Vagina (tissue), 2 donors: ENCODE results near the gene LDLRAD4. TPM values are rescaled to one million over a fixed set of nuclear protein-coding genes. Genes with fewer than 3 reads are reported as not detected.

Experiments used
- DNase-seq, 2 donors: peaks; one replicate each; pipeline ENCODE4 v3.0.0-alpha.2; 2017; ENCODE audit errors: extremely low spot score in 2 of 2
- H3K27ac ChIP-seq: fragments of 200-600 bp; sonication (generic); one replicate; pipeline ENCODE4 v1.5.1; 2019
- H3K27me3 ChIP-seq: fragments of 200-600 bp; sonication (generic); one replicate; pipeline ENCODE4 v1.5.1; 2019
- H3K36me3 ChIP-seq, 2 donors: fragments of 200-600 bp; sonication (generic); one replicate each; pipeline ENCODE4 v1.5.1; 2017 to 2019
- H3K4me1 ChIP-seq: fragments of 200-600 bp; sonication (generic); one replicate; pipeline ENCODE4 v1.5.1; 2019
- H3K4me3 ChIP-seq, 2 donors: fragments of 200-600 bp; sonication (generic); 1 replicate in 1 of 2; 2 replicates in 1 of 2; pipeline ENCODE4 v1.5.1; 2016 to 2019
- H3K9me3 ChIP-seq: fragments of 200-600 bp; sonication (generic); one replicate; pipeline ENCODE4 v1.5.1; 2019
- POLR2A ChIP-seq, 2 donors: fragments of 450-650 bp; IDR thresholded peaks; one replicate each; pipeline ENCODE4 v1.6.1; 2017; ENCODE audit warnings: antibody characterized with exemption in 2 of 2, mild to moderate bottlenecking in 2 of 2, moderate library complexity in 2 of 2
- POLR2AphosphoS5 ChIP-seq, 2 donors: sonication (generic); formaldehyde crosslinking; IDR thresholded peaks; one replicate each; pipeline ENCODE4 v1.9.0; 2017; ENCODE audit warnings: antibody characterized with exemption in 2 of 2, mild to moderate bottlenecking in 2 of 2, low read depth in 1 of 2; ENCODE audit not compliant: insufficient read depth in 1 of 2
- intact Hi-C: fragments of 100-400 bp; cut with DNase I; formaldehyde crosslinking; loops from one replicate; pipeline ENCODE4 v1.15.1; 2023
- total RNA-seq: library from RNA; depleted of rRNA; stranded (reverse); fragments of >200 nt; gene quantifications from one replicate; pipeline ENCODE4 v1.2.3, GENCODE V29; 2016
- TF ChIP-seq, protein P1 (sequence below), 3 experiments: fragments of 450-650 bp in 2 of 3; fragments of 200-600 bp in 1 of 3; sonication (generic) in 1 of 3; IDR thresholded peaks; one replicate each; pipeline ENCODE4 v1.5.1; 2017 to 2019; ENCODE audit warnings: antibody characterized with exemption in 3 of 3, mild to moderate bottlenecking in 2 of 3, moderate library complexity in 2 of 3

The LDLRAD4 gene
- total RNA-seq, 1 donor from 2014 or later: 24.3 TPM

DNA sequence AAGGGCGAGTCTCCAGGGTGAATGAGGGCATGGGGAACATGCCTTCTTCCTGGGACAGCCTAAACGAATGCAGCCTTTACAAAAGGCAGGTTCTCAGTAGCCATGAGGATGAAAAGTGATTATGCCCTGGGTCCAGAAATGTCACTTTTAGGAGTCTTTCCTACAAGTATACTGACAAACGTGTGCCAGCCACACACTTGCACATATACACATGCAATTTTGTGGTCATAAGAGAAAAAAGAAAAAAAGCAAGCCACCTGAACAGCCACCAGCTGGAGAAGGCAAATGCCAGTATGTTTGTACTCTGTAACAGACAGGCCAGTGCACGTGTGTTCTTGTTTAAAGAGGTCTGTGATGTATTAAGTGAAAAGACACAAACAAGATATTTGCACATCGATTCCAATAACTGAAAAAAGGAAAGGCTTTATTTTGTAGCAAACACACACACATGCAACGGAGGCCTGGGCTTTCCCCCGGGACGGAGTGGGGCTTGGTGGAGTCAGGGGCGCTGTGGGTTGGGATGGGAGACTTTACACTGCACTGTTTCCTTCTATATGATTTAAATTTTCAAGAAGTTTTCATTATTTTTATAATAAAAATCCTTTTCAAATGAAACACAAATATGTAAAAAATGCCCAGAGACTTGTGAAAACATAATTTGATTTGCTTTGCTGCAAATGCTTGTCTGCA lies 399.4 kb downstream of the LDLRAD4 start:
- H3K4me1 ChIP-seq: peaks cover 9% of the 10 kb centered on the region
- no peaks in the 10 kb centered on the region for H3K9me3 ChIP-seq
- DNase-seq: no peak
- H3K4me3 ChIP-seq: no peak overlapping the region
- H3K27me3 ChIP-seq: no peaks in the 10 kb centered on the region
- intact Hi-C loops: loop anchor here (10.0 kb wide), 1 partner anchor 73 kb away; no protein-coding TSS in a partner anchor
- TF ChIP-seq POLR2AphosphoS5 (IDR thresholded peaks at IDR 0.05; ENCODE audit: insufficient read depth in 1 of 2, low read depth in 1 of 2): no peak
- H3K36me3 ChIP-seq: no peaks in the 10 kb centered on the region
- no peak overlapping the region for H3K27ac ChIP-seq

DNA sequence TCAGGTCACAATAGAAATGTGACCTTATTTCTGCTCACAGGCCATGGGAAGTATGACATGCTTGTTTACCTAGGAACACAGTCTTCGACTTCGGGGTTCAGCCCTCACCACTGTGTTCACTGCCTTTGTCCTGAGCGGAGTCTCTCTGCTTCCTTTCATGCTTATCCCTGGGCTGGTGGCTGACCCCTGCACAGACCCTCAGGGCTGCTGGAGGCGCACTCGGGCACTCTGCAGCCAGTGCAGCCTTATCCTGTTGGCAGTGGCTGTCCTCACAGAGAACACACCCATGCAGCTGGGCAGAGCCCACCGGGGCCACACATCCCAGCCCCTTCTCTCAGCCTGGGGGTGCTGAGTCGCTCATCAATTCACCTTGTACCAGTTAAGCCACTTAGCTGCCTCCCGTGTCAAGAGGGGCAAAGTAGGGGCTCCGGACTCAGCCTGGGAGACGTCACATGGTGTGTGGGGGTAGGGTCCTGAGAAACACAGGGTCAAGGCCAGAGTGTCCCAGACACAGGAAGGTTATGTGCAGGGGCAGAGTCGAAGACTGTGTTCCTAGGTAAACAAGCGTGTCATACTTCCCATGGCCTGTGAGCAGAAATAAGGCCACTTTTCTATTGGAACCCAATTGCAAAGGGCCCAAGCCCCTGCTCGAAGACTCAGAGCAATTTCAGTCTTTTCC lies 400.3 kb downstream of the LDLRAD4 start:
- H3K27ac ChIP-seq: no peak overlapping the region
- peaks cover 9% of the 10 kb centered on the region for H3K4me1 ChIP-seq
- no peaks in the 10 kb centered on the region for H3K9me3 ChIP-seq
- H3K27me3 ChIP-seq: no peaks in the 10 kb centered on the region
- intact Hi-C loops: loop anchor here (10.0 kb wide), 1 partner anchor 74 kb away; no protein-coding TSS in a partner anchor
- TF ChIP-seq POLR2A (IDR thresholded peaks at IDR 0.05) (no peak), POLR2AphosphoS5 (IDR thresholded peaks at IDR 0.05; ENCODE audit: insufficient read depth in 1 of 2, low read depth in 1 of 2) (no peak)
- TF ChIP-seq, protein P1, sequence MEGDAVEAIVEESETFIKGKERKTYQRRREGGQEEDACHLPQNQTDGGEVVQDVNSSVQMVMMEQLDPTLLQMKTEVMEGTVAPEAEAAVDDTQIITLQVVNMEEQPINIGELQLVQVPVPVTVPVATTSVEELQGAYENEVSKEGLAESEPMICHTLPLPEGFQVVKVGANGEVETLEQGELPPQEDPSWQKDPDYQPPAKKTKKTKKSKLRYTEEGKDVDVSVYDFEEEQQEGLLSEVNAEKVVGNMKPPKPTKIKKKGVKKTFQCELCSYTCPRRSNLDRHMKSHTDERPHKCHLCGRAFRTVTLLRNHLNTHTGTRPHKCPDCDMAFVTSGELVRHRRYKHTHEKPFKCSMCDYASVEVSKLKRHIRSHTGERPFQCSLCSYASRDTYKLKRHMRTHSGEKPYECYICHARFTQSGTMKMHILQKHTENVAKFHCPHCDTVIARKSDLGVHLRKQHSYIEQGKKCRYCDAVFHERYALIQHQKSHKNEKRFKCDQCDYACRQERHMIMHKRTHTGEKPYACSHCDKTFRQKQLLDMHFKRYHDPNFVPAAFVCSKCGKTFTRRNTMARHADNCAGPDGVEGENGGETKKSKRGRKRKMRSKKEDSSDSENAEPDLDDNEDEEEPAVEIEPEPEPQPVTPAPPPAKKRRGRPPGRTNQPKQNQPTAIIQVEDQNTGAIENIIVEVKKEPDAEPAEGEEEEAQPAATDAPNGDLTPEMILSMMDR (IDR thresholded peaks at IDR 0.05): no peak
- no peaks in the 10 kb centered on the region for H3K36me3 ChIP-seq
- DNase-seq: peak in 1 of 2 donors; percentile 79
- H3K4me3 ChIP-seq: no peak overlapping the region

DNA sequence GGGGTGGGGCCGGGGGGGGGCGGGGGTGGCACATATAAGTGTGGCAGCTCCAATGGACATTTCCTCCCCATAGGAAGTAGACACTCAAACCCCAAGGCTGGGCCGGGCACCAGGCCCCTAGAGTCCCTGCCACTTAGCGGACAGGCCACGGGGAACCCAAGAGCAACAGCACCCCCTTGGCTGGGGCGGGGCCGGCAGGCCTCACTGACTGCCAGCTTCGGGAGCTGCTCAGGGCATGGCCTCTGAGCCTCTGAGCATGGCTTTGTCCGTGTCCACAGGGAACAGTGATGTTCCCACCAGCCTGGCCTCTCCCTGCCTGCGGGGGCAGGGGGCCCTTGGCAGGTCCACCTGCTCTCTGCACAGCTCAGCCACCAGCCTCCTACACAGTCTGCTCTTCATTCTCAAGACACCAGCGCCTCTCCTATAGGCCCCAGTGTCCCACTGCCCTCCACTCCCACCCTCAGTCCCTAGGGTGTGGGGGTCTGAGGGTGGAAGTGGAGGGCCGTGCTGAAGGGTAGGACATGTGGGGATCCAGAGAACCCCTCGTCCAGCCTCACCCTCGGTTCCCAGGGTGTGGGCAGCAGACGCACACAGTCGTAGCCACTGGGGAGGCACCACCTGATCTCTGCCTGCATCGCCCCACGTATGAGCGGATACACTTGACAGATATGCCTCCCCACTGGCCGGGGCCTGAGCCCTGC lies 401.1 kb downstream of the LDLRAD4 start:
- peaks cover 9% of the 10 kb centered on the region for H3K4me1 ChIP-seq
- no peaks in the 10 kb centered on the region for H3K9me3 ChIP-seq
- no peaks in the 10 kb centered on the region for H3K27me3 ChIP-seq
- TF ChIP-seq POLR2AphosphoS5 (IDR thresholded peaks at IDR 0.05; ENCODE audit: insufficient read depth in 1 of 2, low read depth in 1 of 2) (no peak), POLR2A (IDR thresholded peaks at IDR 0.05) (no peak)
- TF ChIP-seq, protein P1 (IDR thresholded peaks at IDR 0.05): no peak
- H3K36me3 ChIP-seq: no peaks in the 10 kb centered on the region
- no peak overlapping the region for H3K27ac ChIP-seq
- intact Hi-C loops: loop anchor here (10.0 kb wide), 1 partner anchor 75 kb away; no protein-coding TSS in a partner anchor
- DNase-seq: no peak
- H3K4me3 ChIP-seq: no peak overlapping the region

DNA sequence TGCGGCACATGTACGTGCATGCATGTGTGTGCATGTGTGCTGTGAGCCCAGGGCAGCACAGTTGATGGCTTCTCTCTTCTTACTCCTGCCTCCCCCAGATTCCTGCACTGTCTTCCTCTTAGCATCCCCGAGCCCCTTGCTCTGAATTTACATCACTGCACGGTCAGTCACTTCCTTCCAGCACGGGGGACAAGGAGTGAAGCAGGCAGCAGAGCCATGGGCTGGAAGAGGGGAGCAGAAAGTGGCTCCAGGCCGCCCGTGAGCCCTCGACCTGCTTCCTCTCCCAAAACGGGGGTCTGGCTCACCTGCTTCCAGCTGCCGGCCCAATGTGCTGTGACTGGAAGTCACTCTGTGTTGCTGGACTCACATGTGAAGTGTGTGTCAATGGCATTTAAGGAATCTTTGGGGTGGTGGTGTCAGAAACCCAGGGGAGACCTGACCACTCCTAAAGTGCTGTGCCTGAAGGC lies 401.7 kb downstream of the LDLRAD4 start:
- peak in 1 of 2 donors; percentile 69 for DNase-seq
- H3K4me3 ChIP-seq: no peak overlapping the region
- H3K9me3 ChIP-seq: no peaks in the 10 kb centered on the region
- intact Hi-C loops: no loop called here
- H3K36me3 ChIP-seq: no peaks in the 10 kb centered on the region
- no peaks in the 10 kb centered on the region for H3K27me3 ChIP-seq
- H3K4me1 ChIP-seq: peaks cover 3% of the 10 kb centered on the region
- H3K27ac ChIP-seq: no peak overlapping the region
- TF ChIP-seq POLR2AphosphoS5 (IDR thresholded peaks at IDR 0.05; ENCODE audit: insufficient read depth in 1 of 2, low read depth in 1 of 2) (no peak), POLR2A (IDR thresholded peaks at IDR 0.05) (no peak)
- TF ChIP-seq, protein P1 (IDR thresholded peaks at IDR 0.05): no peak

DNA sequence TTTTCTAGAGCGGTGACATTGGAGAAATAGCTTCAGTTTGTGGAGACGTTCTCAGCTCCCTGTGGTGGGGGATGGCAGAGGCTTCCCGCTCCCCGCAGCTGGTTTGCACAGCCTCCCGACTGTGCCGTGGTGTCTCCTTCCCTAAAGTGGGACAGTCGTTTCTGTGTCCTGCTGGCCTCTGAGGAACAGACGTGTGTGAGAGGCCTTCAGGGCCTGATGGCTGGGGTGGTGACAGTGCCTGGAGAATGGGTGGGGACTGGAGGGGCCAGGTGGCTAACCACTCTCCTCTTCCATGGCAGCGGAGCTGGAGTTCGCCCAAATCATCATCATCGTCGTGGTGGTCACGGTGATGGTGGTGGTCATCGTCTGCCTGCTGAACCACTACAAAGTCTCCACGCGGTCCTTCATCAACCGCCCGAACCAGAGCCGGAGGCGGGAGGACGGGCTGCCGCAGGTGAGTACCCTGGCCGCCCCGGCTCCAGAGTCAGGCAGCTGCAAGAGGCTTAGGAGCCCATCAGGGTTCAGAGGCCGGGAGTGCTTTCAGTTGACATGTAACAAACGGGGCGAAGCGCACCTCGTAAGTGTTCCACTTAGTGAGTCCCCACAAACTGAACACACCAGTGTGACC lies 402.4 kb downstream of the LDLRAD4 start:
- Histone ChIP-seq H3K9me3 (no peaks in the 10 kb centered on the region), H3K27ac (no peak overlapping the region), H3K4me3 (no peak overlapping the region), H3K4me1 (no peaks in the 10 kb centered on the region), H3K36me3 (no peaks in the 10 kb centered on the region), H3K27me3 (no peaks in the 10 kb centered on the region)
- intact Hi-C loops: no loop called here
- TF ChIP-seq POLR2AphosphoS5 (IDR thresholded peaks at IDR 0.05; ENCODE audit: insufficient read depth in 1 of 2, low read depth in 1 of 2): no peak
- TF ChIP-seq, protein P1 (IDR thresholded peaks at IDR 0.05): no peak
- TF ChIP-seq POLR2A (IDR thresholded peaks at IDR 0.05): no peak
- DNase-seq: peak in 1 of 2 donors; percentile 65
